Measurements from ENCODE around the gene CHP2. TPM values are rescaled to one million over a fixed set of nuclear protein-coding genes. Genes with fewer than 3 reads are reported as not detected.
A peak's percentile ranks its signal among the peaks of the same experiment; 100 is the strongest.

The CHP2 gene
- total and polyA plus RNA-seq, 4 donors = 0.13 to 55.2 (median 0.23) TPM; not detected in 1

- H3K36me3 ChIP-seq (ENCODE audit: control insufficient read depth in 1 of 2, insufficient read depth in 2 of 2, low read length in 1 of 2) = no peaks in the 10 kb centered on the region
- no peak overlapping the region for H3K4me3 ChIP-seq (ENCODE audit: low read length in 2 of 2)
- peaks cover 2% of the 10 kb centered on the region for H3K9me3 ChIP-seq (ENCODE audit: control insufficient read depth, low read length)
- peaks cover 0 to 2% of the 10 kb centered on the region in 2 donors for H3K27me3 ChIP-seq (ENCODE audit: control insufficient read depth in 1 of 2, insufficient read depth in 2 of 2, low read length in 1 of 2)
- ATAC-seq (ENCODE audit: low FRiP score) = no peak
- no peak for DNase-seq
- WGBS, 2 donors = 16 to 19% methylated on average over 6 of the region's 6 CpGs
- no peaks in the 10 kb centered on the region for H3K4me1 ChIP-seq (ENCODE audit: control insufficient read depth in 1 of 2, insufficient read depth in 2 of 2, low read length in 2 of 2)
- no peak overlapping the region for H3K27ac ChIP-seq (ENCODE audit: low read depth in 1 of 2, low read length in 2 of 2)
- intact Hi-C loops (cut with DNase I) = no loop called here
These were observed 32.2 kb downstream of the CHP2 start for GRCh38 chr16:23786964-23787561.

DNA sequence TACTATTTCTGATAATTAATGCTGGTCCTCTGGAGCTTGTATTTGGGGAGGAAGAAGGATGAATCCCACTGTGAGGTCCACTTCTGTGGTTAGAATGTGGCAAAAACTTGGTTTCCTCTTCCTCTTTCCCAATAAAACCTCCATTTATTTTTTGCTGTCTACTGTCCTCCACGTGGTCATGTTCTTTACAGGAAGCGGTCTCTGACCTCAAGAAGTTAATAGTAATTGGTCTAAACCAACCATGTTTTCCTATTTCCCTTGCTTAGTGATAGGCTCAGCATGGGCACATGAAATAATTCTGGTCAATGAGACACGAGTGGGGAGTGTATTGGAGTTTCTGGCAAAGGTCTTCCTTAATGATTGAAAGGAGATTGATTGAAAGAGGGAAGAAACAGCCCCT lies 33.9 kb downstream of the CHP2 start:
- WGBS, 2 donors = 51 to 56% methylated on average over 3 of the region's 3 CpGs
- no peaks in the 10 kb centered on the region for H3K4me1 ChIP-seq (ENCODE audit: control insufficient read depth in 1 of 2, insufficient read depth in 2 of 2, low read length in 2 of 2)
- intact Hi-C loops (cut with DNase I) = no loop called here
- no peak overlapping the region for H3K4me3 ChIP-seq (ENCODE audit: low read length in 2 of 2)
- DNase-seq (no peak), ATAC-seq (ENCODE audit: low FRiP score) (no peak)
- H3K36me3 ChIP-seq (ENCODE audit: control insufficient read depth in 1 of 2, insufficient read depth in 2 of 2, low read length in 1 of 2) = no peaks in the 10 kb centered on the region
- H3K9me3 ChIP-seq (ENCODE audit: control insufficient read depth, low read length) = peaks cover 2% of the 10 kb centered on the region
- peaks cover 0 to 3% of the 10 kb centered on the region in 2 donors for H3K27me3 ChIP-seq (ENCODE audit: control insufficient read depth in 1 of 2, insufficient read depth in 2 of 2, low read length in 1 of 2)
- no peak overlapping the region for H3K27ac ChIP-seq (ENCODE audit: low read depth in 1 of 2, low read length in 2 of 2)

DNA sequence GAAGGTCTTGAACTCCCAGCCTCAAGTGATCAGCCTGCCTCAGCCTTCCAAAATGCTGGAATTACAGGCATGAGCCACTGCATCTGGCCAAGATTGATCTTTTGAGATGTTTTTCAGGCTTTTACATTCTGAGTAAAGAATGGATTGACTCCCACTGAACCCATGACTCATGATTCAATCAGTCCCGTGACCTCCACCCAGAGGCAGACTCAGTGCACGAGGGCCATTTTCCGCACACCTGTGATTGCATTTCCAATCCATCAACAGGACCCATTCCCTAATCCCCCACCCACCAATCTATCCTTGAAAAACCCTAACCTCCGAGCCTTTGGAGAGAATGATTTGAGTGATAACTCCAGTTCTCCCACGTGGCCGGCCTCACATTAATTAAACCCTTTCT lies 40.6 kb downstream of the CHP2 start:
- WGBS, 2 donors = 64 to 68% methylated on average over 6 of the region's 6 CpGs

DNA sequence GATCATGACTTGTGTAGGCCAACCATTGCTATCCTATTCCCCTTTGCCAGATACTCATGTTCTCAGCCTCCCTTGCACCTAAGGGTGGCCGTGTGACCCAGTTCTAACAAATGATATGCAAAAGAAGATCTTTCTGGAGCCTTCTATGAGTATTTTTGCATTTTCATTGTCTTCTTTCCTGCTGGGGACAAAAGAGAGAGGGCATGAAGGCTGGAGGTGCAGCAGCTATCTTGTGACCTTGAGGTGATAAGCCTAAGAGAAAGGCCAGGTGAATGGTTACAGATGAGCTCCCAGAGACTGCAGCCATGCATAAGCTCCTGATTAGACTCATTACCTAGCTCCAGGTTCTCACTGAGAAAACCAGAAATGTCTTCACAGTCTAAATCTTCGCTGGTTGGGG lies 42.1 kb downstream of the CHP2 start:
- Histone ChIP-seq H3K4me3 (ENCODE audit: low read length in 2 of 2) (no peak overlapping the region), H3K27me3 (ENCODE audit: control insufficient read depth in 1 of 2, insufficient read depth in 2 of 2, low read length in 1 of 2) (peaks cover 0 to 2% of the 10 kb centered on the region in 2 donors), H3K27ac (ENCODE audit: low read depth in 1 of 2, low read length in 2 of 2) (no peak overlapping the region), H3K9me3 (ENCODE audit: control insufficient read depth, low read length) (peaks cover 1% of the 10 kb centered on the region), H3K36me3 (ENCODE audit: control insufficient read depth in 1 of 2, insufficient read depth in 2 of 2, low read length in 1 of 2) (no peaks in the 10 kb centered on the region), H3K4me1 (ENCODE audit: control insufficient read depth in 1 of 2, insufficient read depth in 2 of 2, low read length in 2 of 2) (no peaks in the 10 kb centered on the region)
- intact Hi-C loops (cut with DNase I) = no loop called here
- ATAC-seq (ENCODE audit: low FRiP score) (no peak), DNase-seq (no peak)
- 70 to 73% methylated on average over 2 of the region's 2 CpGs for WGBS, 2 donors

More for the DNA sequence above, 40.6 kb downstream of the CHP2 start:
- Histone ChIP-seq H3K9me3 (ENCODE audit: control insufficient read depth, low read length) (peaks cover 1% of the 10 kb centered on the region), H3K27me3 (ENCODE audit: control insufficient read depth in 1 of 2, insufficient read depth in 2 of 2, low read length in 1 of 2) (peaks cover 0 to 3% of the 10 kb centered on the region in 2 donors), H3K36me3 (ENCODE audit: control insufficient read depth in 1 of 2, insufficient read depth in 2 of 2, low read length in 1 of 2) (no peaks in the 10 kb centered on the region), H3K4me1 (ENCODE audit: control insufficient read depth in 1 of 2, insufficient read depth in 2 of 2, low read length in 2 of 2) (no peaks in the 10 kb centered on the region), H3K27ac (ENCODE audit: low read depth in 1 of 2, low read length in 2 of 2) (no peak overlapping the region), H3K4me3 (ENCODE audit: low read length in 2 of 2) (no peak overlapping the region)
- intact Hi-C loops (cut with DNase I) = no loop called here
- DNase-seq (no peak), ATAC-seq (ENCODE audit: low FRiP score) (no peak)

DNA sequence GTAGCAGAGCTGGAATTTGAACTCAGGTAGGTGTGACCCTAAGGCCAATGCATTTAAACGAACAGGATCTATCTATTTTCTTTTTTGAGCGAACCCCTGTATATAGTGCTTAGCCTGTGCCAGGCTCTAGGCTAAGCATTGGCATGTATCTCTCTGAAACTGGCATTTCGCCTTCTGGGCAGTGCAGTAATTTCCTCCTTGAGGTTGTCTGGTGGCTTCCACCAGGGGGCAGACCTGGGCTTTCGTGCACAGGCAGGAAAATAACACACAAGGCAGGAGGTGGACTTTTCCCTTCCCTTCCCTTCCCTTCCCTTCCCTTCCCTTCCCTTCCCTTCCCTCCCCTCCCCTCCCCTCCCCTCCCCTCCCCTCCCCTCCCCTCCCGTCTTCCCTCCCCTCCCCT lies 46.6 kb downstream of the CHP2 start:
- no peaks in the 10 kb centered on the region for H3K4me1 ChIP-seq (ENCODE audit: control insufficient read depth in 1 of 2, insufficient read depth in 2 of 2, low read length in 2 of 2)
- ATAC-seq (ENCODE audit: low FRiP score) = no peak
- no peaks in the 10 kb centered on the region for H3K36me3 ChIP-seq (ENCODE audit: control insufficient read depth in 1 of 2, insufficient read depth in 2 of 2, low read length in 1 of 2)
- peak; percentile 83 to 86 for DNase-seq
- no peaks in the 10 kb centered on the region for H3K27me3 ChIP-seq (ENCODE audit: control insufficient read depth in 1 of 2, insufficient read depth in 2 of 2, low read length in 1 of 2)
- 13 to 19% methylated on average over 4 of the region's 5 CpGs for WGBS, 2 donors
- H3K9me3 ChIP-seq (ENCODE audit: control insufficient read depth, low read length) = peaks cover 1% of the 10 kb centered on the region
- intact Hi-C loops (cut with DNase I) = loop anchor here (2.0 to 10.0 kb wide), 3 partner anchors 209 to 236 kb away; no protein-coding TSS in a partner anchor
- no peak overlapping the region for H3K4me3 ChIP-seq (ENCODE audit: low read length in 2 of 2)
- H3K27ac ChIP-seq (ENCODE audit: low read depth in 1 of 2, low read length in 2 of 2) = no peak overlapping the region

GRCh38 chr16:23802776-23803175 lies 48.0 kb downstream of the CHP2 start:
- H3K36me3 ChIP-seq (ENCODE audit: control insufficient read depth in 1 of 2, insufficient read depth in 2 of 2, low read length in 1 of 2) = no peaks in the 10 kb centered on the region
- 29 to 31% methylated on average over 2 of the region's 2 CpGs for WGBS, 2 donors
- DNase-seq (no peak), ATAC-seq (ENCODE audit: low FRiP score) (no peak)
- H3K4me1 ChIP-seq (ENCODE audit: control insufficient read depth in 1 of 2, insufficient read depth in 2 of 2, low read length in 2 of 2) = no peaks in the 10 kb centered on the region
- intact Hi-C loops (cut with DNase I) = loop anchor here (5.0 to 10.0 kb wide), 2 partner anchors 212 to 235 kb away; no protein-coding TSS in a partner anchor
- H3K27me3 ChIP-seq (ENCODE audit: control insufficient read depth in 1 of 2, insufficient read depth in 2 of 2, low read length in 1 of 2) = no peaks in the 10 kb centered on the region
- no peak overlapping the region for H3K4me3 ChIP-seq (ENCODE audit: low read length in 2 of 2)
- no peak overlapping the region for H3K27ac ChIP-seq (ENCODE audit: low read depth in 1 of 2, low read length in 2 of 2)
- H3K9me3 ChIP-seq (ENCODE audit: control insufficient read depth, low read length) = no peaks in the 10 kb centered on the region

DNA sequence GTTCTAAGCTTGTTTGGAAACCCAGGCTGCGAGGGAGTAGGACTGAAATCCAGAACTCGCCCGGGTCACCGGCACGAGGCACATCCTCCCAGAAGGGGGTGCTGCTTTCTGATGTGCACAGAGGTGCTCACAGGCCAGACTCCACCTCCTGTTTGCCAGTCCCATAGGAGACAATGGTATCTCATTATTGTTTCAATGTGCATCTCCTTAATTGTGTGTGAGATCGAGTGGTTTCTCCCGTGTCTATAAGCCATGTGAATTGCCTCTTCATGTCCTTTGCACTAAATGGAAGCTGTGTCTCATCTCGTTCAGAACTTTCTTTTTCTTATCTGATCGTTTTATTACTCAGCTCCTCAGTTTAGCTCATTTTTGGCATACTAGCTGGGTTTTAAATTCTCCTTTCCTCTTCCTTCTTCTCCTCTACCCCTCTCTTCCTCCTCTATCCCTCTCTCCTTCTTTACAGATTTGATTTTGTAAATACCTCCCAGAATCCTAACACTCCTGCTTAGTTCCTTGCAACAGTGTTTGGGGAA lies 48.8 kb downstream of the CHP2 start:
- WGBS, 2 donors = 6 to 7% methylated on average over 9 of the region's 9 CpGs
- H3K27ac ChIP-seq (ENCODE audit: low read depth in 1 of 2, low read length in 2 of 2) = no peak overlapping the region
- ATAC-seq (ENCODE audit: low FRiP score) (no peak), DNase-seq (peak in 1 of 2 donors; percentile 59)
- intact Hi-C loops (cut with DNase I) = loop anchor here (5.0 to 10.0 kb wide), 2 partner anchors 211 to 234 kb away; no protein-coding TSS in a partner anchor
- H3K4me1 ChIP-seq (ENCODE audit: control insufficient read depth in 1 of 2, insufficient read depth in 2 of 2, low read length in 2 of 2) = no peaks in the 10 kb centered on the region
- H3K36me3 ChIP-seq (ENCODE audit: control insufficient read depth in 1 of 2, insufficient read depth in 2 of 2, low read length in 1 of 2) = no peaks in the 10 kb centered on the region
- no peaks in the 10 kb centered on the region for H3K9me3 ChIP-seq (ENCODE audit: control insufficient read depth, low read length)
- H3K27me3 ChIP-seq (ENCODE audit: control insufficient read depth in 1 of 2, insufficient read depth in 2 of 2, low read length in 1 of 2) = no peaks in the 10 kb centered on the region
- no peak overlapping the region for H3K4me3 ChIP-seq (ENCODE audit: low read length in 2 of 2)

DNA sequence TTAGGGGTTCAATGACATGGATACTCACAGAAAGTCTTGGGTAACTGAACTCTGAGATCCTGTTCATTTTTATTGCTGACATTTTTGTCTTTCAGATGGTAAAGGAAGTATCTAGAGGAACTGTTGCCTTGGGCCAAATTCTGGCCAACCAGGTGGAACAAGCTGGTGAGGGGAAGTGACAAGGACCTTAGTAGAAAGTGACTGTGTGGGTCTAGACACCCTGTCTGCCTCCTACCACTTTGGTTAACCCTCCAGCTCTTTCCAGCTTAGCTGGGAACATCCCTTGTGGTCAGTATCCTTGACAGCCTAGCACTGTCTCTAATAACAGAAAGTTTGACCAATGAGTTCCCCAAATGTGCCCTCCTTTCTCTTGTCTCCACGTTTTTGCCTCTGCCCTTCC lies 52.2 kb downstream of the CHP2 start:
- DNase-seq = peak in 1 of 2 donors; percentile 53
- intact Hi-C loops (cut with DNase I) = loop anchor here in 1 of 2 donors (10.0 kb wide), 1 partner anchor 208 kb away; no protein-coding TSS in a partner anchor
- no peaks in the 10 kb centered on the region for H3K4me1 ChIP-seq (ENCODE audit: control insufficient read depth in 1 of 2, insufficient read depth in 2 of 2, low read length in 2 of 2)
- H3K27me3 ChIP-seq (ENCODE audit: control insufficient read depth in 1 of 2, insufficient read depth in 2 of 2, low read length in 1 of 2) = no peaks in the 10 kb centered on the region
- H3K4me3 ChIP-seq (ENCODE audit: low read length in 2 of 2) = no peak overlapping the region
- no peak for ATAC-seq (ENCODE audit: low FRiP score)
- no peaks in the 10 kb centered on the region for H3K36me3 ChIP-seq (ENCODE audit: control insufficient read depth in 1 of 2, insufficient read depth in 2 of 2, low read length in 1 of 2)
- H3K27ac ChIP-seq (ENCODE audit: low read depth in 1 of 2, low read length in 2 of 2) = no peak overlapping the region
- H3K9me3 ChIP-seq (ENCODE audit: control insufficient read depth, low read length) = no peaks in the 10 kb centered on the region
- WGBS, 2 donors = 40 to 45% methylated on average over 1 of the region's 1 CpG
